Ascending aorta (tissue), 2 donors: ENCODE measurements around the gene GRXCR1. TPM values are rescaled to one million over a fixed set of nuclear protein-coding genes. Genes with fewer than 3 reads are reported as not detected.

Experiments
- DNase-seq, 2 donors: peaks; one replicate each; pipeline ENCODE4 v3.0.0-alpha.2; 2019; ENCODE audit warnings: low spot score in 2 of 2
- H3K27ac ChIP-seq, 2 donors: fragments of 200-600 bp; sonication (generic); one replicate each; pipeline ENCODE4 v1.5.1; 2016 to 2017; ENCODE audit warnings: mild to moderate bottlenecking in 1 of 2
- H3K27me3 ChIP-seq: fragments of 200-600 bp; sonication (generic); one replicate; pipeline ENCODE4 v1.5.1; 2017
- H3K36me3 ChIP-seq, 2 donors: fragments of 200-600 bp; sonication (generic); one replicate each; pipeline ENCODE4 v1.5.1; 2016
- H3K4me1 ChIP-seq, 2 donors: fragments of 200-600 bp; sonication (generic); one replicate each; pipeline ENCODE4 v1.5.1; 2016 to 2017; ENCODE audit warnings: mild to moderate bottlenecking in 1 of 2
- H3K4me3 ChIP-seq, 2 donors: fragments of 200-600 bp; sonication (generic); one replicate each; pipeline ENCODE4 v1.5.1; 2016 to 2017; ENCODE audit warnings: mild to moderate bottlenecking in 1 of 2
- H3K9me3 ChIP-seq, 2 donors: fragments of 200-600 bp; sonication (generic); one replicate each; pipeline ENCODE4 v1.5.1; 2016
- intact Hi-C: fragments of 100-400 bp; cut with DNase I; formaldehyde crosslinking; loops from one replicate; pipeline ENCODE4 v1.15.1; 2023
- total RNA-seq: library from RNA; depleted of rRNA; stranded (reverse); fragments of >200 nt; gene quantifications from one replicate; pipeline ENCODE4 v1.1.0, GENCODE V29; 2016
- TF ChIP-seq, protein P1 (sequence below), 3 experiments: fragments of 200-600 bp in 2 of 3; fragments of 450-650 bp in 1 of 3; sonication (generic) in 2 of 3; IDR thresholded peaks; one replicate each; pipeline ENCODE4 v1.5.1; 2016 to 2019; ENCODE audit warnings: antibody characterized with exemption in 3 of 3, mild to moderate bottlenecking in 1 of 3, moderate library complexity in 1 of 3

Gene GRXCR1
- total RNA-seq, 1 donor from 2014 or later: not detected

DNA sequence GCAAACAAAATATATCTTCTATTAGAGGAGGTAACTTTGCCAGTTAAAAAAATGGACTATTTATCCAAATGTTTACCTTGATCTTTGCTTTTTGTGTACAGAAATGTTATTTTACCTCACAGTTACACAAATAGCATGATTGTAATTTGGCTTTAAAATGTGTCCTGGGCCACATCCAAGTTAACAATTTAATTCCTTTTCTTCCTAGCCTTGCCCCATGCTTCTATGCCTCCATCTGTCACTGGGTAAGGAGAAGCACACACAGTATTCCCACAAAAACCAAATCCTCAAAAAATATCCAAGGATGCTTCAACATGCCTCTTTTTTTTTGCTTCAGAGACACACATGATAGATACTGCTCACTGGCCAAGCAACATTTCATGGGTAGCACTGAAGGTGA, 30.9 kb downstream of the GRXCR1 start:
- intact Hi-C loops: no loop called here
- TF ChIP-seq, protein P1, sequence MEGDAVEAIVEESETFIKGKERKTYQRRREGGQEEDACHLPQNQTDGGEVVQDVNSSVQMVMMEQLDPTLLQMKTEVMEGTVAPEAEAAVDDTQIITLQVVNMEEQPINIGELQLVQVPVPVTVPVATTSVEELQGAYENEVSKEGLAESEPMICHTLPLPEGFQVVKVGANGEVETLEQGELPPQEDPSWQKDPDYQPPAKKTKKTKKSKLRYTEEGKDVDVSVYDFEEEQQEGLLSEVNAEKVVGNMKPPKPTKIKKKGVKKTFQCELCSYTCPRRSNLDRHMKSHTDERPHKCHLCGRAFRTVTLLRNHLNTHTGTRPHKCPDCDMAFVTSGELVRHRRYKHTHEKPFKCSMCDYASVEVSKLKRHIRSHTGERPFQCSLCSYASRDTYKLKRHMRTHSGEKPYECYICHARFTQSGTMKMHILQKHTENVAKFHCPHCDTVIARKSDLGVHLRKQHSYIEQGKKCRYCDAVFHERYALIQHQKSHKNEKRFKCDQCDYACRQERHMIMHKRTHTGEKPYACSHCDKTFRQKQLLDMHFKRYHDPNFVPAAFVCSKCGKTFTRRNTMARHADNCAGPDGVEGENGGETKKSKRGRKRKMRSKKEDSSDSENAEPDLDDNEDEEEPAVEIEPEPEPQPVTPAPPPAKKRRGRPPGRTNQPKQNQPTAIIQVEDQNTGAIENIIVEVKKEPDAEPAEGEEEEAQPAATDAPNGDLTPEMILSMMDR (IDR thresholded peaks at IDR 0.05): no peak
- no peaks in the 10 kb centered on the region for H3K4me1 ChIP-seq
- H3K9me3 ChIP-seq: no peaks in the 10 kb centered on the region
- no peaks in the 10 kb centered on the region for H3K36me3 ChIP-seq
- no peak overlapping the region for H3K4me3 ChIP-seq
- no peaks in the 10 kb centered on the region for H3K27me3 ChIP-seq
- no peak overlapping the region for H3K27ac ChIP-seq
- DNase-seq: no peak

DNA sequence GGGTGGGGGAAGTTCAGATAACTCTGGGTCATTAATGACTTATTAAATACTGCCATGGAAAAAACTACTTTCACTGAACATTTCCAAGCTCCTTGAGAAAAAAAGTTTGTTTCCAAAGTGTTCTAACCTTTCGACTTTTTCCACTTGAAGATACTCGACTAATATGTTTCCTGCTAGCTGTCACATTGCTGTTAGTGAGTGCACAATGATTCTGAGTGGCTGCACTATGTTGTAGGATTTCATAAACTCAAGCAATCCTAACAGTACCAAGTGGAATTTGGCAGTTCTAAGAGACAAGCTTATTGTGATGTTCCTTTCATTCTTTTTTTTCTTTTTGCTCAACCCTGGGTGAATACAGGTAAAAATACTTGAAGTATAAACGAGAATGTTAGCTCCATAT, 33.4 kb downstream of the GRXCR1 start:
- H3K36me3 ChIP-seq: no peaks in the 10 kb centered on the region
- H3K4me3 ChIP-seq: no peak overlapping the region
- no peak overlapping the region for H3K27ac ChIP-seq
- no peaks in the 10 kb centered on the region for H3K9me3 ChIP-seq
- no peaks in the 10 kb centered on the region for H3K27me3 ChIP-seq
- intact Hi-C loops: no loop called here
- H3K4me1 ChIP-seq: no peaks in the 10 kb centered on the region
- DNase-seq: no peak
- TF ChIP-seq, protein P1 (IDR thresholded peaks at IDR 0.05): no peak

DNA sequence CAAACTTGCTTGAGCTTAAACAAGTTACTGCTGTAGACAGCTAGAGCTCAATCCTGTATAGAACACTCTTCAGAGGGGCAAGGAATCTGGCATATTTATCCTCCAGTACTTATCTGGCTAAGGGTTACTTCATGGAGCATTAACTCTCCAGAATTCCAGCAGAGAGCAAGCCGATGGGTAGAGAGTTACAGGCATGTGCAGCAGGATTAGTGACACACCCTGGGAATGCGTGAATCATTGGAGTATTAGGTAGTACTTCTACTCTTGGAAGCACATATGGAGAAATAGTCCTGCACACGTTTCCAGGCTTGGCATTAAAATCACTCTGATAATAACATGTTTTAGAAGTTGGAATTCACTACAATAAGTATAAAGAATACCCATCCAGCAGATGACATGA, 35.4 kb downstream of the GRXCR1 start:
- intact Hi-C loops: no loop called here
- no peaks in the 10 kb centered on the region for H3K36me3 ChIP-seq
- no peak overlapping the region for H3K4me3 ChIP-seq
- no peaks in the 10 kb centered on the region for H3K27me3 ChIP-seq
- H3K27ac ChIP-seq: no peak overlapping the region
- TF ChIP-seq, protein P1 (IDR thresholded peaks at IDR 0.05): no peak
- no peaks in the 10 kb centered on the region for H3K4me1 ChIP-seq
- no peaks in the 10 kb centered on the region for H3K9me3 ChIP-seq
- DNase-seq: no peak

DNA sequence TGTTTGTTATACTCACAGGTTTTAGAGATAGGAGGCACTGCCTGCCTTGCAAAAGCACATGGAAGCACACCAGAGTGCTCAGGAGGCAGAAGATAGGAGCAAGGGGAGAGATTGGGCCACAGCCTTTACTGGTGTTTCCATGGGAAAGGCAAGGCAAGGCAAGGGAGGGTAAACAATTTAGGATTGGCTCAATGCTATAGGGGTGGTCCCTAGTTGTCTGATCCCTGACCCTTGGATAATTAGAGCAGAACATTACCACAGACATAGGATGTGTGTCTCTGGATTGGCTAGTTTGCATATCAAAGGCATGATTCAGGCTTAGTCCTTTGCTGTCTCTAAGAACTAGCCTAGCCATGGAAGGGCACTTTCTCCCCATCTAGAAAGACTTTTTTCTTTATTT, 36.1 kb downstream of the GRXCR1 start:
- H3K27me3 ChIP-seq: no peaks in the 10 kb centered on the region
- H3K9me3 ChIP-seq: no peaks in the 10 kb centered on the region
- no peak overlapping the region for H3K27ac ChIP-seq
- TF ChIP-seq, protein P1 (IDR thresholded peaks at IDR 0.05): no peak
- H3K4me3 ChIP-seq: no peak overlapping the region
- no peak for DNase-seq
- intact Hi-C loops: no loop called here
- H3K4me1 ChIP-seq: no peaks in the 10 kb centered on the region
- no peaks in the 10 kb centered on the region for H3K36me3 ChIP-seq

DNA sequence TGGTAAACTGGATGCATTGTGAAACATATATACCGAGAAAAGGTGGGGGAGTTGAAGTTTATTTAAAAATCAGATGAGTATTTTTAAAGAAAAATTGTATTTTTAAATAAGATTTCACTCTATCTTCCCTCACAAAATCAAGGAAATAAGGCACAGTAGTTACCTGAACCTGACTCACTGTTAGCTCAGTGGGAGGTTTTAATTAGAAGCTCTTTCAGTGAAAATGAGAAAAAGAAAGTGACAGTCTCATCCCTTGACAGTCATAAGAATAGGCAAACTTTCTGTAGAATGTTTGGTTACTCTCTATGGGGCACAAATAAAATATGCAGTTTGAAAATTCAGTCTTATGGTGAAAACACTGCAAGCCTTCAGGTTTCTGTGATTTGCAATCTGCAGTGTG, 49.7 kb downstream of the GRXCR1 start:
- intact Hi-C loops: no loop called here
- Histone ChIP-seq H3K4me1 (no peaks in the 10 kb centered on the region), H3K4me3 (no peak overlapping the region), H3K27ac (no peak overlapping the region), H3K27me3 (no peaks in the 10 kb centered on the region), H3K9me3 (no peaks in the 10 kb centered on the region), H3K36me3 (no peaks in the 10 kb centered on the region)
- DNase-seq: no peak
- TF ChIP-seq, protein P1 (IDR thresholded peaks at IDR 0.05): no peak

DNA sequence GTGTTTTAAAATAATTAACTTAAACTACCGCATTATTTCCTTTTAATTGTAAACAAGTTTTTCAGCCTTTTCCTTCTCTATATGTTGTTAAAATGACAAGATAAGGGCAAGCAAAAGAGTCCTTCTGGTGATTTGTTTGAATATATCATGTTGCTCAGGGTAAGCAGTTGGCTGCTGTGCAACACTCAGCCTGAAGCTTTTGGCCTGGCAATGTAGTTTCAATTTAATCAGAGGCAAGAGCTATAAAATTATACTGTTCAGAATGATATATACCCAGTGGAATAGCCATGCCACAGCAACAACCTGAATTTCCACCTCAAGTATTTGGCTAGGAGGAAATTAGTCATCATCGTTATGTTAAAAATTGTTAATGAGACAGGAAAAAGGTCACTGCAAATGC, 53.4 kb downstream of the GRXCR1 start:
- Histone ChIP-seq H3K4me3 (no peak overlapping the region), H3K27ac (no peak overlapping the region), H3K36me3 (no peaks in the 10 kb centered on the region), H3K4me1 (no peaks in the 10 kb centered on the region), H3K9me3 (no peaks in the 10 kb centered on the region), H3K27me3 (no peaks in the 10 kb centered on the region)
- intact Hi-C loops: no loop called here
- DNase-seq: no peak
- TF ChIP-seq, protein P1 (IDR thresholded peaks at IDR 0.05): no peak
